T-helper 9 cell (primary cell): ENCODE data around the gene STUB1.
A peak's percentile ranks its signal among the peaks of the same experiment; 100 is the strongest.

Experiments used
- DNase-seq: peaks from one replicate; pipeline ENCODE4 v3.0.0-alpha.2; 2020

STUB1 gene

GRCh38 chr16:726438-727290 is 46.5 kb downstream of the STUB1 start, which contains the start of the genes CCDC78 and HAGHL:
Gene CCDC78 (minus strand): TSS chr16:726443. CDS start chr16:726367, 76 bp downstream.
Gene HAGHL (plus strand): TSS chr16:727106. CDS start chr16:727510, 404 bp downstream.
- peak; percentile 57 for DNase-seq

- DNase-seq = peak; percentile 19
Measured at GRCh38 chr16:727291-727977, 47.2 kb downstream of the STUB1 start.

- peak; percentile 53 for DNase-seq
Measured at GRCh38 chr16:728131-728889, 48.1 kb downstream of the STUB1 start.

- no peak for DNase-seq
Measured at GRCh38 chr16:728890-729744, 48.9 kb downstream of the STUB1 start.

GRCh38 chr16:729768-730665 is 49.8 kb downstream of the STUB1 start:
- no peak for DNase-seq

GRCh38 chr16:730666-731509 is 50.7 kb downstream of the STUB1 start:
- no peak for DNase-seq

GRCh38 chr16:732332-732731 is 52.1 kb downstream of the STUB1 start:
- no peak for DNase-seq
